Mammary epithelial cell (primary cell): ENCODE measurements around the gene DIAPH3.

Experiments used
- CTCF ChIP-seq, 2 donors: IDR thresholded peaks in 1 of 2; conservative IDR thresholded peaks in 1 of 2; 2 replicates each; pipeline ENCODE4 v1.5.1; 2011 to 2012; ENCODE audit warnings: inconsistent platforms in 2 of 2, low read length in 2 of 2, mild to moderate bottlenecking in 2 of 2, control low read depth in 1 of 2, low read depth in 1 of 2; ENCODE audit not compliant: insufficient read depth in 1 of 2; ENCODE audit errors: extremely low read depth in 1 of 2
- EZH2 ChIP-seq: IDR thresholded peaks from 2 replicates; pipeline ENCODE4 v1.6.1; 2012; ENCODE audit warnings: low read length, inconsistent platforms, borderline replicate concordance

- no peak for TF ChIP-seq CTCF (conservative IDR thresholded peaks at IDR 0.05 in 1 of 2, IDR thresholded peaks at IDR 0.05 in 1 of 2; ENCODE audit: extremely low read depth in 1 of 2, insufficient read depth in 1 of 2, low read depth in 1 of 2, low read length in 2 of 2)
- TF ChIP-seq EZH2: no peak
Measured at GRCh38 chr13:60095300-60095699, 68.4 kb downstream of the DIAPH3 start.
